ENCODE measurements around the gene SYTL3.

- TF ChIP-seq POLR2A (IDR thresholded peaks at IDR 0.05): no peak
- TF ChIP-seq, protein P1, sequence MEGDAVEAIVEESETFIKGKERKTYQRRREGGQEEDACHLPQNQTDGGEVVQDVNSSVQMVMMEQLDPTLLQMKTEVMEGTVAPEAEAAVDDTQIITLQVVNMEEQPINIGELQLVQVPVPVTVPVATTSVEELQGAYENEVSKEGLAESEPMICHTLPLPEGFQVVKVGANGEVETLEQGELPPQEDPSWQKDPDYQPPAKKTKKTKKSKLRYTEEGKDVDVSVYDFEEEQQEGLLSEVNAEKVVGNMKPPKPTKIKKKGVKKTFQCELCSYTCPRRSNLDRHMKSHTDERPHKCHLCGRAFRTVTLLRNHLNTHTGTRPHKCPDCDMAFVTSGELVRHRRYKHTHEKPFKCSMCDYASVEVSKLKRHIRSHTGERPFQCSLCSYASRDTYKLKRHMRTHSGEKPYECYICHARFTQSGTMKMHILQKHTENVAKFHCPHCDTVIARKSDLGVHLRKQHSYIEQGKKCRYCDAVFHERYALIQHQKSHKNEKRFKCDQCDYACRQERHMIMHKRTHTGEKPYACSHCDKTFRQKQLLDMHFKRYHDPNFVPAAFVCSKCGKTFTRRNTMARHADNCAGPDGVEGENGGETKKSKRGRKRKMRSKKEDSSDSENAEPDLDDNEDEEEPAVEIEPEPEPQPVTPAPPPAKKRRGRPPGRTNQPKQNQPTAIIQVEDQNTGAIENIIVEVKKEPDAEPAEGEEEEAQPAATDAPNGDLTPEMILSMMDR (IDR thresholded peaks at IDR 0.05): no peak
Measured at GRCh38 chr6:158796353-158796752, 146.5 kb downstream of the SYTL3 start.

Measured in body of pancreas (tissue), 4 donors.